PC-3 (cell line): ENCODE measurements around the gene PTPRH. TPM values are rescaled to one million over a fixed set of nuclear protein-coding genes. Genes with fewer than 3 reads are reported as not detected.
"Not testable (repeated sequence)": the region's sequence is repeated elsewhere in the genome, so short reads cannot be mapped to it uniquely, and the experiment has no call there.

Experiments used
- ATAC-seq: fragments of 200-7000 bp; cut with Tn5 transposase; 2 replicates; pipeline ENCODE4 v1.9.1; 2020; ENCODE audit warnings: mild to moderate bottlenecking, moderate library complexity
- BruUV-seq: library from RNA; stranded (reverse); fragments of 400-500 nt; replicated peaks from 2 replicates; lab custom pipeline; 2021; lab: Mats Ljungman, UMichigan
- CTCF ChIA-PET: fragments of 300-600 bp; sonication (Branson Sonifier 250); formaldehyde crosslinking; loops from one replicate; lab custom pipeline; 2022; ENCODE audit warnings: antibody characterized with exemption; lab: Charles Lee
- POLR2A ChIA-PET: fragments of 300-600 bp; sonication (Branson Sonifier 250); formaldehyde crosslinking; loops from one replicate; lab custom pipeline; 2022; ENCODE audit warnings: antibody characterized with exemption; ENCODE audit not compliant: unreplicated experiment; lab: Charles Lee
- DNase-seq: peaks from one replicate; pipeline ENCODE4 v3.0.0-alpha.2; 2015
- H2AFZ ChIP-seq: fragments of 300-600 bp; sonication (generic); 2 replicates; pipeline ENCODE4 v1.6.0; 2016; ENCODE audit warnings: antibody characterized with exemption, low read length
- H3F3A ChIP-seq: fragments of 300-600 bp; sonication (generic); one replicate; pipeline ENCODE4 v1.6.0; 2017; ENCODE audit warnings: antibody characterized with exemption, low read length, control low read depth, mild to moderate bottlenecking; ENCODE audit not compliant: unreplicated experiment
- H3K27ac ChIP-seq: fragments of 300-600 bp; sonication (generic); 2 replicates; pipeline ENCODE4 v1.5.1; 2016; ENCODE audit warnings: mild to moderate bottlenecking, low read length
- H3K27me3 ChIP-seq: fragments of 300-600 bp; sonication (generic); 2 replicates; pipeline ENCODE4 v1.6.1; 2016; ENCODE audit warnings: low read length, mixed read lengths
- H3K36me3 ChIP-seq: fragments of 300-600 bp; sonication (generic); 2 replicates; pipeline ENCODE4 v1.6.1; 2016; ENCODE audit warnings: low read depth, mixed run types, low read length, mixed read lengths
- H3K4me1 ChIP-seq: fragments of 300-600 bp; sonication (generic); 2 replicates; pipeline ENCODE4 v1.5.1; 2016; ENCODE audit warnings: low read length; ENCODE audit not compliant: insufficient read depth
- H3K4me2 ChIP-seq: fragments of 300-600 bp; sonication (generic); 2 replicates; pipeline ENCODE4 v1.6.0; 2016; ENCODE audit warnings: low read length
- H3K4me3 ChIP-seq: fragments of 300-600 bp; sonication (generic); 2 replicates; pipeline ENCODE4 v1.5.1; 2016; ENCODE audit warnings: mild to moderate bottlenecking, low read length, mixed read lengths
- H3K79me2 ChIP-seq: fragments of 300-600 bp; sonication (generic); 2 replicates; pipeline ENCODE4 v1.6.1; 2017; ENCODE audit warnings: low read length, mixed read lengths
- H3K9ac ChIP-seq: fragments of 300-600 bp; sonication (generic); 2 replicates; pipeline ENCODE4 v1.6.0; 2016; ENCODE audit warnings: mild to moderate bottlenecking, low read length
- H3K9me2 ChIP-seq: fragments of 300-600 bp; sonication (generic); replicated peaks from 2 replicates; pipeline ENCODE4 v1.6.1; 2016; ENCODE audit warnings: mixed run types, low read length, mixed read lengths
- H3K9me3 ChIP-seq: fragments of 300-600 bp; sonication (generic); 2 replicates; pipeline ENCODE4 v1.6.1; 2016; ENCODE audit warnings: low read length, mixed read lengths
- H4K20me1 ChIP-seq: fragments of 300-600 bp; sonication (generic); 2 replicates; pipeline ENCODE4 v1.6.1; 2016; ENCODE audit warnings: low read length, mixed read lengths
- EZH2 ChIP-seq: fragments of 300-600 bp; sonication (generic); IDR thresholded peaks from one replicate; pipeline ENCODE4 v1.6.1; 2017; ENCODE audit warnings: antibody characterized with exemption, mild to moderate bottlenecking, low read length; ENCODE audit not compliant: unreplicated experiment
- EZH2phosphoT487 ChIP-seq: fragments of 300-600 bp; sonication (generic); IDR thresholded peaks from 2 replicates; pipeline ENCODE4 v1.6.1; 2018; ENCODE audit warnings: mild to moderate bottlenecking, antibody characterized with exemption, low read length, borderline replicate concordance
- intact Hi-C: fragments of 100-400 bp; cut with micrococcal nuclease; formaldehyde crosslinking; loops from 2 replicates; pipeline ENCODE4 v1.9.0; 2023
- total RNA-seq: library from RNA; depleted of rRNA; stranded (reverse); fragments of >200 nt; gene quantifications from 2 replicates; pipeline ENCODE4 v1.2.3, GENCODE V29; 2014
- TF ChIP-seq, protein P1 (sequence below): fragments of 300-600 bp; sonication (generic); conservative IDR thresholded peaks from 2 replicates; pipeline ENCODE4 v1.5.1; 2017; ENCODE audit warnings: antibody characterized with exemption, low read depth, mild to moderate bottlenecking, low read length

The PTPRH gene
- total RNA-seq, 1 experiment from 2014 or later = 10.9 TPM

- BruUV-seq = no TSS peak
- ATAC-seq (no peak), DNase-seq (no peak)
- no peak for TF ChIP-seq EZH2phosphoT487
- no peak for TF ChIP-seq EZH2
- TF ChIP-seq, protein P1, sequence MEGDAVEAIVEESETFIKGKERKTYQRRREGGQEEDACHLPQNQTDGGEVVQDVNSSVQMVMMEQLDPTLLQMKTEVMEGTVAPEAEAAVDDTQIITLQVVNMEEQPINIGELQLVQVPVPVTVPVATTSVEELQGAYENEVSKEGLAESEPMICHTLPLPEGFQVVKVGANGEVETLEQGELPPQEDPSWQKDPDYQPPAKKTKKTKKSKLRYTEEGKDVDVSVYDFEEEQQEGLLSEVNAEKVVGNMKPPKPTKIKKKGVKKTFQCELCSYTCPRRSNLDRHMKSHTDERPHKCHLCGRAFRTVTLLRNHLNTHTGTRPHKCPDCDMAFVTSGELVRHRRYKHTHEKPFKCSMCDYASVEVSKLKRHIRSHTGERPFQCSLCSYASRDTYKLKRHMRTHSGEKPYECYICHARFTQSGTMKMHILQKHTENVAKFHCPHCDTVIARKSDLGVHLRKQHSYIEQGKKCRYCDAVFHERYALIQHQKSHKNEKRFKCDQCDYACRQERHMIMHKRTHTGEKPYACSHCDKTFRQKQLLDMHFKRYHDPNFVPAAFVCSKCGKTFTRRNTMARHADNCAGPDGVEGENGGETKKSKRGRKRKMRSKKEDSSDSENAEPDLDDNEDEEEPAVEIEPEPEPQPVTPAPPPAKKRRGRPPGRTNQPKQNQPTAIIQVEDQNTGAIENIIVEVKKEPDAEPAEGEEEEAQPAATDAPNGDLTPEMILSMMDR = no peak
- POLR2A ChIA-PET = no interaction called here
- intact Hi-C loops = no loop called here
- no peak overlapping the region for H3K4me3 ChIP-seq
- no peaks in the 10 kb centered on the region for H3K4me1 ChIP-seq
- H3K9ac ChIP-seq = no peak overlapping the region
- H3K9me2 ChIP-seq = no peaks in the 10 kb centered on the region
- no peak overlapping the region for H3K4me2 ChIP-seq
- no peaks in the 10 kb centered on the region for H3K79me2 ChIP-seq
- H3K36me3 ChIP-seq = peaks cover 20% of the 10 kb centered on the region; the same call in 1 of the 2 replicates
- H3F3A ChIP-seq = no peaks in the 10 kb centered on the region
- H2AFZ ChIP-seq = no peak overlapping the region
- CTCF ChIA-PET = no interaction called here
- H3K27ac ChIP-seq = no peak overlapping the region
- no peaks in the 10 kb centered on the region for H3K9me3 ChIP-seq
- no peaks in the 10 kb centered on the region for H4K20me1 ChIP-seq
- no peaks in the 10 kb centered on the region for H3K27me3 ChIP-seq
Observed at GRCh38 chr19:55226788-55227187, 17.5 kb upstream of the PTPRH start.

- H3K27ac ChIP-seq = no peak overlapping the region
- POLR2A ChIA-PET = no interaction called here
- BruUV-seq = no TSS peak
Observed at GRCh38 chr19:55226273-55226672, 17.0 kb upstream of the PTPRH start.

GRCh38 chr19:55225415-55225958 is 16.2 kb upstream of the PTPRH start:
- H3K27me3 ChIP-seq = no peaks in the 10 kb centered on the region
- H3K36me3 ChIP-seq = peaks cover 14% of the 10 kb centered on the region; the same call in 1 of the 2 replicates
- no peak overlapping the region for H3K4me2 ChIP-seq
- no peaks in the 10 kb centered on the region for H3K9me3 ChIP-seq
- DNase-seq (no peak), ATAC-seq (no peak)
- ChIA-PET CTCF (no interaction called here), POLR2A (no interaction called here)
- H3K9ac ChIP-seq = no peak overlapping the region
- no peak overlapping the region for H2AFZ ChIP-seq
- H4K20me1 ChIP-seq = no peaks in the 10 kb centered on the region
- H3K4me3 ChIP-seq = no peak overlapping the region
- no peaks in the 10 kb centered on the region for H3K9me2 ChIP-seq
- TF ChIP-seq, protein P1 = no peak
- TF ChIP-seq EZH2phosphoT487 (no peak), EZH2 (no peak)
- no peak overlapping the region for H3K27ac ChIP-seq
- intact Hi-C loops = no loop called here
- no peaks in the 10 kb centered on the region for H3K79me2 ChIP-seq
- no peaks in the 10 kb centered on the region for H3K4me1 ChIP-seq
- no TSS peak for BruUV-seq
- no peaks in the 10 kb centered on the region for H3F3A ChIP-seq

More at GRCh38 chr19:55226273-55226672, 17.0 kb upstream of the PTPRH start:
- Histone ChIP-seq H2AFZ (no peak overlapping the region), H3K27me3 (no peaks in the 10 kb centered on the region), H3K4me2 (no peak overlapping the region), H3K36me3 (peaks cover 17% of the 10 kb centered on the region; the same call in 1 of the 2 replicates), H3F3A (no peaks in the 10 kb centered on the region), H3K79me2 (no peaks in the 10 kb centered on the region), H4K20me1 (no peaks in the 10 kb centered on the region), H3K9me3 (no peaks in the 10 kb centered on the region), H3K4me3 (no peak overlapping the region), H3K9me2 (no peaks in the 10 kb centered on the region), H3K9ac (no peak overlapping the region), H3K4me1 (no peaks in the 10 kb centered on the region)
- TF ChIP-seq EZH2phosphoT487 = no peak
- TF ChIP-seq, protein P1 = no peak
- TF ChIP-seq EZH2 = no peak
- DNase-seq (no peak), ATAC-seq (no peak)
- intact Hi-C loops = no loop called here
- CTCF ChIA-PET = no interaction called here

GRCh38 chr19:55224679-55225414 is 15.5 kb upstream of the PTPRH start:
- CTCF ChIA-PET, H3K79me2 ChIP-seq, BruUV-seq: not testable (repeated sequence)

More at GRCh38 chr19:55224679-55225414, 15.5 kb upstream of the PTPRH start:
- POLR2A ChIA-PET, H3K9ac ChIP-seq, H3K4me3 ChIP-seq, H3K27ac ChIP-seq, H3K9me3 ChIP-seq, DNase-seq, H3F3A ChIP-seq, H4K20me1 ChIP-seq, H3K4me2 ChIP-seq, H3K4me1 ChIP-seq, H3K9me2 ChIP-seq, ATAC-seq, H3K27me3 ChIP-seq, intact Hi-C loops, H2AFZ ChIP-seq: not testable (repeated sequence)
- peaks cover 14% of the 10 kb centered on the region; the same call in 1 of the 2 replicates for H3K36me3 ChIP-seq
